Coronary artery (tissue), 2 donors: ENCODE data around the gene SUSD3.

Experiments used
- DNase-seq: peaks from one replicate; pipeline ENCODE4 v3.0.0-alpha.2; 2017; ENCODE audit warnings: low spot score
- H3K27ac ChIP-seq, 2 donors: fragments of 200-600 bp; sonication (generic); one replicate each; pipeline ENCODE4 v1.5.1; 2016 to 2019
- H3K4me3 ChIP-seq: fragments of 200-600 bp; sonication (generic); 2 replicates; pipeline ENCODE4 v1.5.1; 2016; ENCODE audit warnings: mild to moderate bottlenecking, moderate library complexity
- CTCF ChIP-seq: fragments of 200-600 bp; sonication (generic); IDR thresholded peaks from one replicate; pipeline ENCODE4 v1.5.1; 2019; ENCODE audit warnings: antibody characterized with exemption

The SUSD3 gene

GRCh38 chr9:93089024-93089423 is 30.5 kb downstream of the SUSD3 start:
- peak; percentile 33 for DNase-seq
- no peak for TF ChIP-seq CTCF
- Histone ChIP-seq H3K4me3 (no peak overlapping the region), H3K27ac (no peak overlapping the region)

- Histone ChIP-seq H3K27ac (no peak overlapping the region), H3K4me3 (no peak overlapping the region)
- no peak for TF ChIP-seq CTCF
- DNase-seq = peak; percentile 56
Observed at GRCh38 chr9:93089481-93089991, 31.0 kb downstream of the SUSD3 start.

GRCh38 chr9:93090091-93090655 is 31.7 kb downstream of the SUSD3 start:
- Histone ChIP-seq H3K27ac (no peak overlapping the region), H3K4me3 (no peak overlapping the region)
- TF ChIP-seq CTCF = no peak
- DNase-seq = peak; percentile 38

- TF ChIP-seq CTCF = no peak
- Histone ChIP-seq H3K4me3 (no peak overlapping the region), H3K27ac (no peak overlapping the region)
- DNase-seq = no peak
Observed at GRCh38 chr9:93091056-93091452, 32.6 kb downstream of the SUSD3 start.

- TF ChIP-seq CTCF = no peak
- Histone ChIP-seq H3K27ac (no peak overlapping the region), H3K4me3 (no peak overlapping the region)
- DNase-seq = peak; percentile 69
Observed at GRCh38 chr9:93091453-93092081, 33.1 kb downstream of the SUSD3 start.

GRCh38 chr9:93092251-93092991 is 33.9 kb downstream of the SUSD3 start:
- no peak overlapping the region for H3K4me3 ChIP-seq
- no peak for TF ChIP-seq CTCF
- DNase-seq = peak; percentile 73
- H3K27ac ChIP-seq = peak overlapping the region in 1 of 2 donors; percentile 98
